ENCODE results near the gene PIGL.
A peak's percentile ranks its signal among the peaks of the same experiment; 100 is the strongest.
"Not testable (repeated sequence)": the region's sequence is repeated elsewhere in the genome, so short reads cannot be mapped to it uniquely, and the experiment has no call there.

PIGL gene

DNA sequence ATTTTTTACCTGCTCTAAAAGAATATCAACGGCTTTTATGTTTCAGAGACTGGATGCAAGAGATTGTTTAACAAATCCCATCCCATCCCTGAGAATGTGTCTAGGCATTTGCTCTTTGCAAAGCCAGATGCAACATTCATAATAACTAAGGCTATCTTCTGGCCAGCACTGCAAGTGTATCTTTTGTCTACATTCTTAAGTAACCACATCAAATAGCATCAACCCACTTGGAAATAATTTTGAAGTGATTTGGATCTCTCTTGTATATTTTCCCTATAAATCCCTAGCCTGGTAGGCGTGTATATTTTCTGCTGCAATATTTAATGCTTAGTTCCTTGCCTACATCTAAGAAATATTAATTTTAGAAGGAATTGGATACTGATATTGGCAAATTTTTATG lies 64.3 kb downstream of the PIGL start:
- DNase-seq, result no peak

GRCh38 chr17:16282522-16282921 lies 65.5 kb downstream of the PIGL start:
- DNase-seq, result no peak

DNA sequence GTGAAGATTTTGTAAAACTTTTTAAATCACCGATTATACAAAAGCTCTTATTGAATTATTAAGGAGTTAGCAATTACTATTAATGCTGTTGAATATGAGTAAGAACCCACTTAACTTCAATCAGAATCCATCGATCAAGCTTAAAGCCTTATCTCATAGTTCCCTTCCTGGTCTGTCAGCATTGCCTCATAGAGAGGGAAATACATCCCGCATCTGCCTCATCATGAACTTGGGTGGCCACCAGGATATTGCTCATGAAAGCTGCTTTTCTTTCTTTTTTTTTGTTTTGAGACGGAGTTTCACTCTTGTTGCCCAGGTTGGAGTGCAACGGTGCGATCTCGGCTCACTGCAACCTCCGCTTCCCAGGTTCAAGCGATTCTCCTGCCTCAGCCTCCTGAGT lies 66.7 kb downstream of the PIGL start:
- DNase-seq, result no peak

- no peak for DNase-seq
Measured at GRCh38 chr17:16285646-16286008, 68.6 kb downstream of the PIGL start.

- DNase-seq, result peak; percentile 56
Measured at GRCh38 chr17:16286009-16286946, 69.3 kb downstream of the PIGL start.

DNA sequence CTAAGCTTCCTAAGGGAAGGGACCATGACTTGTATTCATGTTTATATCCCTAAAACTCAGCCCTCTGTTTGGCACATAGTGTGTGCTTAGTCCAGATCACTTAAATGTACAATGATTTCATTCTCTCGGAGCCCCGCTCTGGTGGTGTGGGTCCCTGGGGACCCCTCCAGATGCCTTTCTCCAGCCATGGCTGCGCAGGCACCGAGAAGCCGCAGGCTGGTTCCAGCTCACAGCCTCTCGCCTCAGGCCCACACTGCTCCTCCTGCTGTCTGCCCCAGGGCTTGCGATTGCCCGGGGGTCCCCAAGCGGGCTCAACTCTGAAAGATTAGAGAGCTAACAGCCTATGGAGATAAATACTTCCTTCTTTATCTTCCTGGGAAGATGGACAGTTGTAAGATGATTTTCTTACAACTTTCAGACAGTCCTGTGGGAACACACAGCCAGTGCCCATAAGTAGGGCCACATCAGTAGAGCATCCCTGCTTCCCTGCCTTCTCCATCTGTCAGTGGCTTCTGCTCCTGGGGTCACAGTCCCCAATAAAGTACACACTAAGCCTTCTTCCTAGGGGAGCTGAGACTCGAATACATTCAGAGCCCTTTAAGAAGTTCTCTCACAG lies 70.0 kb downstream of the PIGL start:
- peak; percentile 44 for DNase-seq

GRCh38 chr17:16287563-16288027 lies 70.6 kb downstream of the PIGL start:
- DNase-seq, result no peak

GRCh38 chr17:16288860-16289571 lies 72.0 kb downstream of the PIGL start:
- no peak for DNase-seq

DNA sequence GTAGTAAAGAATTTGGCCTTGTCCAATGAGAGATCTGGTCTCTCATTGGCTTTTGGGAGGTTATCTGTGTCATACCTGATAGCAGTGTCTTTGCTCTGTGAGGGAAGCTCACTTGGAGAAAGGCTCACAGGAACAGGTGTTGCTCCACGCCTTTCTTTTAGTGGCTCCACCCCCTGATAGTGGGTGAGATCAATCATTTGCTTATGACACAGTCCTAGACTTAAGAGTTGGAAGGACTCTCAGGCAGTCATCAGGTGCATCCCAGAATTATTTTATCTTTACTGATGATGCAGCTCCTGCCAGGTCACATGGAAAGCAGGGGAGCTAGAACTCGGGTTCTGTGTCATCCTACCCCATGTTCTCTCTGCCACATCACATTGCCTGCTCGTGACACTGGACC lies 76.9 kb downstream of the PIGL start:
- no peak for DNase-seq

GRCh38 chr17:16294560-16294959 lies 77.5 kb downstream of the PIGL start:
- DNase-seq, result no peak

DNA sequence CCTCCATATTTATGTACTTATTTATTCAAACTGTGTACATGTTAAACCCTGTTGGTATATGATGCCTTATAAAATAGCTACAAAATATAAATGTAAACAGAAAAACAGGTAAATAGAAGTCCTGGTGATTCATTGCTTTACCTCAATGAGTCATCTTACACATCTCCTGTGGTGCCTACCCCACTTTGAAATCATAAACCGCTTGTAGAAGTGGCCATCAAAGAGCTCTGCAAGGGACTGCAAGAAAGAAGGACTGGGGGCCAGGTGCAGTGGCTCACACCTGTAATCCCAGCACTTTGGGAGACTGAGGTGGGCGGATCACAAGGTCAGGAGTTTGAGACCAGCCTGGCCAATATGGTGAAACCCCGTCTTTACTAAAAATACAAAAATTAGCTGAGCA lies 79.1 kb downstream of the PIGL start:
- DNase-seq, result not testable (repeated sequence)

DNA sequence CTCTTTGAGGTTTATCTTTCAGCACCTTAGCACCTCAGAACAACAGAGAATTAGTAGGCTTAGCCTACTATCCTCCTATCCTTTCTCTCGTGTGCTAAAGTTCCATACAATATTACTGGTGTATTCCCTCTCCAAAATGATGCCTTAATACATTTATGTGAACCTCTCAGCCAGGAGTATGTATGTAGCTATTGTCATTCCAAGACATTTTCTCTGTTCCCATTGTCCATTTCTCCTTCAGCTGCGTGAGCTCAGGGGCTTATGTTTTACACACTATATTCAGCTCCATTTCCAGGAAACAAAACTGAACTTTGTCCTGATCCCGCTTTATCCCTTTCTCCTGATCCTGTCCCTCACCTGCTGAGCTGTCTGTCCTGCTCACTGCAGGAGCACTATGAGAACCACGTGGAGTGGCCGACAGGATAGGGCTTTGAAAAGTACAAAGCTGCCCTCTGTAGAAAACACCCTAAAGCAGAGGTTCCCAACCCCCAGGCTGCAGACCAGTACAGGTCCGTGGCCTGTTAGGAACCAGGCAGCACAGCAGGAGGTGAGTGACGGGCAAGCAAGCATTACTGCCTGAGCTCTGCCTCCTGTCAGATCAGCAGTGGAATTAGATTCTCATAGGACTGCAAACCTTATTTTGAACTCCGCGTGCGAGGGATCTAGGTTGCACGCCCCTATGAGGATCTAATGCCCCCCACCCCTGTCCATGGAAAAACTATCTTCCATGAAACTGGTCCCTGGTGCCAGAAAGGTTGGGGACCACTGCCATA lies 80.5 kb downstream of the PIGL start:
- DNase-seq, result no peak

DNA sequence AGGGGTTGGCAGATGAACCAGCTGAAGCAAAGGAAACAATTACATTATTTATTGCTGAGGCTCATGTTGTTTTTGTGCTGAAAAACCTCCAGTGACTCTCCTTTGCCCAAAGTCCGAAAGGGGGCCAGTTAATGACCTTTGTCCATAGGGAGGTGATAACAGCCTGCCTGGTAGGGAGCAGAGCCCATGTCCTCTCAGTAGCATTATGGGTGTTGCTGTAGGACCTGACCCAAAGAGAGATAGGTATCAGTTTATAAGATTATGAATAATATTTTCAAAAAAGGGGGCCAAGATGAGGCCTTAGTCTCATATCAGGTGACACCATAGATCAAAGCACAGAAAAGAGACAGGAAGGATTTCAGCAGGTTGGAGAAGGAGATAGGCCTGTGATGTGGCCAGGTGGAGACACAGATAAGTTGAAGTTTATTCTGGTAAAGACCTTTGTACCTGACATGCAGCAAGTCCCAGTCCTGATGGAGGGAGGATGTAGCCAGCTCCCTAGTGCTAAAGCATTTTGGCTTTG lies 81.2 kb downstream of the PIGL start:
- DNase-seq, result no peak

- no peak for DNase-seq
Measured at GRCh38 chr17:16300554-16300953, 83.5 kb downstream of the PIGL start.

- DNase-seq, result no peak
Measured at GRCh38 chr17:16301963-16302855, 85.2 kb downstream of the PIGL start.

GRCh38 chr17:16302856-16303255 lies 85.8 kb downstream of the PIGL start:
- no peak for DNase-seq

- no peak for DNase-seq
Measured at GRCh38 chr17:16304830-16305229, 87.8 kb downstream of the PIGL start.

DNA sequence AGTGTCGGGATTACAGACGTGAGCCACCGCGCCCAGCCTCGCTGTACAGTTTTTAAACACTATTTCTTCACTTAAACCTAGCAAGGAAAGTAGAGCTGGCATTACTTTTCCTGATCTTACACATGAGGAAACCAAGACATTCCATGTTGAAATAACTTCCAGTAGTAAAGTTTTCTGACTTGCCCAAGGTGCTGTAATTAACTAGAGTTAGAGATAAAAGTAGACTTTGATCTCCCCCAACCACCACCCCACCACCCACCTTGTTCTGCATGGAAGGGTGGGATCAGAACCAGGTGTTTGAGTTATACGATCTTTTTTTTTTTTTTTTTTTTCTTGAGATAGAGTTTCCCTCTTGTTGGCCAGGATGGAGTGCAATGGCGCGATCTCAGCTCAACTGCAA lies 89.2 kb downstream of the PIGL start:
- DNase-seq, result no peak

DNA sequence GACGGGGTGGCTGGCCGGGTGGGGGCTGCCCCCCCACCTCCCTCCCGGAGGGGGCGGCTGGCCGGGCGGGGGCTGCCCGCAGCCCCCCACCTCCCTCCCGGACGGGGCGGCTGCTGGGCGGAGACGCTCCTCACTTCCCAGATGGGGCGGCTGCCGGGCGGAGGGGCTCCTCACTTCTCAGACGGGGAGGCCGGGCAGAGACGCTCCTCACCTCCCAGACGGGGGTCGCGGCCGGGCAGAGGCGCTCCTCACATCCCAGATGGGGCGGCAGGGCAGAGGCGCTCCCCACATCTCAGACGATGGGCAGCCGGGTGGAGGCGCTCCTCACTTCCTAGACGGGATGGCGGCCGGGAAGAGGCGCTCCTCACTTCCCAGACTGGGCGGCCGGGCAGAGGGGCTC lies 95.1 kb downstream of the PIGL start:
- not testable (repeated sequence) for DNase-seq

DNA sequence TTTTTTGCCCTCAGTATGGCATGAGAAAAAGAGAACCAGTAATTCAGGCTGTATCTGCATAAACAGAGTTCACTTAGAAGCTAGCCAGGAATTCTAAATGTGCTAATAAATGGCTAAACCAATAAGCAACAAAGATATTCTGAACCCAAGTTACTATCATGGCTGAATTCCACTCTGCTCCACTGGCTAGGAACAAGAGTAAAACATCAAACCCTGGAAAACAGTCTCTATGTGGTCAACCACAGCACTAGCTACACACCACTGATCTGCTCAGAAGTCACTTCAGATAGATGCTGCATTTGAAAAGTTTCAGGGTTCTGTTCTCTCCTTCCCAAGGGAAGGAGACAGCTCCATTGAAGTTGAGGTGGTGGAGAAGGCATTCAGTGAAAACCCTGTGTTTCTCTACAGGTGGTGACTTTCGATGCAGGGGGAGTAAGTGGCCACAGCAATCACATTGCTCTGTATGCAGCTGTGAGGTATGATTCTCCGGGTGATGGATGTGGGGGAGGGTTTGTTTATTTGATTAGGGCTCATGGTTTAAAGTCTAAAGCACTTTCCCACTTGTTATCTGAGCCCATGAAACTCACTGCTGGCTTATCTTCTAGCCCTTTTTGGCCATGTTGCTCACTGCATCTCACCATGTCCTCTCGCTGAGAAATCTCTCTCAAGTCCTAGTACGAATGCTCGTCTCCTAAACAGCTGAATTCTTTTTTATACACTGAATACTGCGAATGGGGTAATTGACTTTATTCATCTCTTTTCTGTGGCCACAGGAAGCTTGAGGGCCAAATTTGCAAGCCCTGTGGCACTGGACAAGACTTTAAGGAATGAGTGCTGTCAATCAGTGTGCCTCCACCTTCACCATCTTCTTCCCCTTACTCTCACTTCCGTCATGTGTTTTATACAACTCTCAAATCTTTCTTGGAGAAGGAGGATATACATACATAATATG lies 96.4 kb downstream of the PIGL start:
- no peak for DNase-seq
